K562 (cell line): ENCODE data around the gene PIP5KL1. TPM values are rescaled to one million over a fixed set of nuclear protein-coding genes. Genes with fewer than 3 reads are reported as not detected.

Experiments used
- ATAC-seq: fragments of 200-7000 bp; cut with Tn5 transposase; 3 replicates; pipeline ENCODE4 v1.9.1; 2020; ENCODE audit warnings: moderate library complexity
- BruUV-seq: library from RNA; stranded (reverse); fragments of 400-500 nt; replicated peaks from 2 replicates; lab custom pipeline; 2021; lab: Mats Ljungman, UMichigan
- CTCF ChIA-PET: fragments of 300-600 bp; formaldehyde crosslinking; extraction: SDS; loops from one replicate; lab custom pipeline; 2021; ENCODE audit warnings: low intra/inter-chr PET ratio; lab: Yijun Ruan, JAX
- POLR2A ChIA-PET: fragments of 300-600, 350-650 bp; sonication (Branson Sonifier 250); formaldehyde crosslinking; extraction: SDS; loops from one replicate; lab custom pipeline; 2021; ENCODE audit warnings: antibody characterized with exemption, inconsistent platforms; lab: Yijun Ruan, JAX
- DNase-seq, 4 experiments: peaks; one replicate each; pipeline versions ENCODE4 v3.0.0 to v3.0.0-alpha.2; 2011 to 2018; ENCODE audit warnings: low spot score in 3 of 4, mixed read lengths in 3 of 4; ENCODE audit errors: extremely low read depth in 1 of 4
- FAIRE-seq: peaks from 2 replicates; lab custom pipeline; 2011; peaks lifted over from hg19 to GRCh38; lab: Jason Lieb, UNC
- H2AFZ ChIP-seq: 2 replicates; pipeline ENCODE4 v1.6.0; 2011; ENCODE audit warnings: low read depth, low read length, control low read depth, inconsistent platforms
- H3K27ac ChIP-seq: fragments of 200-600 bp; 3 replicates; pipeline ENCODE4 v1.8.0; 2011; ENCODE audit warnings: low read depth, mild to moderate bottlenecking, control low read depth, inconsistent platforms, low read length, moderate library complexity, mixed read lengths; ENCODE audit errors: extremely low read depth
- H3K27me3 ChIP-seq, 2 experiments: fragments of 300-600 bp in 1 of 2; 2 replicates in 1 of 2; 3 replicates in 1 of 2; pipeline versions ENCODE4 v1.6.0 to v1.8.0; 2011; ENCODE audit warnings: inconsistent platforms in 2 of 2, low read length in 2 of 2, mild to moderate bottlenecking in 1 of 2, mixed read lengths in 1 of 2, moderate library complexity in 1 of 2; ENCODE audit not compliant: control insufficient read depth in 2 of 2, insufficient read depth in 2 of 2
- H3K36me3 ChIP-seq: fragments of 300-600 bp; 3 replicates; pipeline ENCODE4 v1.8.0; 2011; ENCODE audit warnings: mild to moderate bottlenecking, low read length, inconsistent platforms; ENCODE audit not compliant: control insufficient read depth, insufficient read depth
- H3K4me1 ChIP-seq, 2 experiments: fragments of 200-600 bp in 1 of 2; replicated peaks in 1 of 2; 2 replicates in 1 of 2; 3 replicates in 1 of 2; pipeline versions ENCODE4 v1.5.1 to v1.8.0; 2011; ENCODE audit warnings: inconsistent platforms in 2 of 2, low read length in 2 of 2, mild to moderate bottlenecking in 1 of 2, mixed read lengths in 1 of 2, moderate library complexity in 1 of 2; ENCODE audit not compliant: control insufficient read depth in 2 of 2, insufficient read depth in 2 of 2
- H3K4me2 ChIP-seq: 2 replicates; pipeline ENCODE4 v1.6.1; 2011; ENCODE audit warnings: low read length, control low read depth, inconsistent platforms, mixed read lengths; ENCODE audit not compliant: insufficient read depth
- H3K4me3 ChIP-seq: fragments of 200-600 bp; sonication (generic), shearing (Covaris generic); 2 replicates; pipeline ENCODE4 v1.5.1; 2016; ENCODE audit warnings: control low read depth, inconsistent platforms
- H3K79me2 ChIP-seq: fragments of 200-600 bp; 3 replicates; pipeline ENCODE4 v1.8.0; 2011; ENCODE audit warnings: low read length, inconsistent platforms; ENCODE audit not compliant: control insufficient read depth, insufficient read depth
- H3K9ac ChIP-seq, 2 experiments: 2 replicates each; pipeline versions ENCODE4 v1.6.0 to v1.6.1; 2011; ENCODE audit warnings: low read depth in 2 of 2, low read length in 2 of 2, control low read depth in 1 of 2, inconsistent platforms in 1 of 2, mild to moderate bottlenecking in 1 of 2, mixed read lengths in 1 of 2; ENCODE audit not compliant: insufficient read depth in 1 of 2
- H3K9me1 ChIP-seq: one replicate; pipeline ENCODE4 v1.6.0; 2011; ENCODE audit warnings: inconsistent platforms, mild to moderate bottlenecking, low read length, moderate library complexity; ENCODE audit not compliant: control insufficient read depth, insufficient read depth
- H3K9me3 ChIP-seq: replicated peaks from 2 replicates; pipeline ENCODE4 v1.5.1; 2011; ENCODE audit warnings: low read depth, low read length, inconsistent platforms; ENCODE audit not compliant: control insufficient read depth, insufficient read depth
- H4K20me1 ChIP-seq: replicated peaks from 2 replicates; pipeline ENCODE4 v1.6.1; 2011; ENCODE audit warnings: low read length, inconsistent platforms, mixed read lengths; ENCODE audit not compliant: control insufficient read depth, insufficient read depth
- FOXK1 ChIP-seq: sonication (generic); formaldehyde crosslinking; IDR thresholded peaks from 2 replicates; pipeline ENCODE4 v1.8.0; 2022; ENCODE audit warnings: missing genetic modification reagents, mild to moderate bottlenecking, borderline replicate concordance
- HDAC6 ChIP-seq: IDR thresholded peaks from 2 replicates; pipeline ENCODE4 v1.6.1; 2012; ENCODE audit warnings: low read depth, mild to moderate bottlenecking, control low read depth, inconsistent platforms, low read length, moderate library complexity
- MAFG ChIP-seq: fragments of 450-650 bp; conservative IDR thresholded peaks from 2 replicates; pipeline ENCODE4 v1.6.1; 2016; ENCODE audit warnings: missing genetic modification characterization, missing compliant biosample characterization
- MXI1 ChIP-seq: IDR thresholded peaks from 2 replicates; pipeline ENCODE4 v1.6.1; 2011; ENCODE audit warnings: low read depth, mild to moderate bottlenecking, improper control_type of control experiment, low read length
- MYNN ChIP-seq, 2 experiments: sonication (generic); formaldehyde crosslinking in 1 of 2; IDR thresholded peaks; 2 replicates each; pipeline versions ENCODE4 v1.5.0 to v1.6.1; 2016 to 2020; ENCODE audit warnings: antibody characterized with exemption in 1 of 2, missing genetic modification reagents in 1 of 2
- RFX1 ChIP-seq: fragments of 450-650 bp; IDR thresholded peaks from 2 replicates; pipeline ENCODE4 v1.6.1; 2016; ENCODE audit warnings: mild to moderate bottlenecking, moderate library complexity
- WGBS: fragments of 100-300 bp; shearing (Covaris generic); methylation state at CpG from one replicate; pipeline ENCODE4 v1.1.6; 2016; ENCODE audit warnings: low coverage, mixed read lengths; ENCODE audit not compliant: insufficient coverage; ENCODE audit errors: missing lambda C conversion rate; 5-methylcytosine and 5-hydroxymethylcytosine counted together
- in situ Hi-C: fragments of 300-500 bp; cut with MboI; formaldehyde crosslinking; loops from 4 replicates; pipeline ENCODE4 v1.15.0; 2018; ENCODE audit warnings: inconsistent platforms, mixed read lengths
- intact Hi-C: fragments of 100-400 bp; cut with micrococcal nuclease; formaldehyde crosslinking; loops from 2 replicates; pipeline ENCODE4 v1.14.2; 2022
- polyA plus RNA-seq, 8 experiments: library from polyadenylated mRNA; depleted of rRNA in 4 of 8; stranded (reverse) in 5 of 8; unstranded in 3 of 8; fragments of >200 nt; fragmentation: Nextera tagmentation in 2 of 8; fragmentation: Illumina TruSeq in 1 of 8; extraction: Ambion mirVana in 2 of 8; extraction: Trizol in 1 of 8; gene quantifications; 2 replicates each; pipeline versions ENCODE4 v1.2.1 to v1.2.3, GENCODE V29; 2011 to 2014; ENCODE audit warnings: inconsistent platforms in 1 of 8, missing spikeins in 1 of 8
- total RNA-seq, 7 experiments: library from RNA; depleted of rRNA in 6 of 7; stranded (reverse); fragments of >200 nt in 6 of 7; fragmentation: Illumina TruSeq in 2 of 7; extraction: Trizol in 2 of 7; gene quantifications; 2 replicates each; pipeline versions ENCODE4 v1.2.1 to v1.2.3, GENCODE V29; 2011 to 2021; ENCODE audit warnings: low replicate concordance in 1 of 7
- TF ChIP-seq, protein P1 (sequence below): sonication (generic); formaldehyde crosslinking; IDR thresholded peaks from 2 replicates; pipeline ENCODE4 v1.8.1; 2023; ENCODE audit warnings: mild to moderate bottlenecking, missing genetic modification reagents
- TF ChIP-seq, protein P2 (sequence below): fragments of 200-800 bp; sonication (Bioruptor generic); IDR thresholded peaks from 2 replicates; pipeline ENCODE4 v1.6.1; 2017; ENCODE audit warnings: missing genetic modification characterization, missing compliant biosample characterization

Gene PIP5KL1
- total and polyA plus RNA-seq, 9 of the 15 experiments (the other 6 are each of a cell fraction or from before 2014, with no cell fraction given) = 0.18 to 4.8 (median 1.2) TPM

- H3K9me1 ChIP-seq = no peaks in the 10 kb centered on the region
- no peak overlapping the region for H3K4me3 ChIP-seq
- no peak overlapping the region for H3K27ac ChIP-seq
- no peaks in the 10 kb centered on the region for H3K27me3 ChIP-seq
- no peaks in the 10 kb centered on the region for H4K20me1 ChIP-seq
- no TSS peak for BruUV-seq
- peaks cover 8% of the 10 kb centered on the region; the same call in 1 of the 3 replicates for H3K36me3 ChIP-seq
- ChIA-PET CTCF (interaction anchor here (0.6 kb wide), 1 partner anchor 172 kb away, joined by 3 read pairs; no protein-coding TSS in a partner anchor), POLR2A (interaction anchor here (0.9 to 2.4 kb wide), 3 partner anchors 9 to 16 kb away, joined by 3 to 9 read pairs (median 4); no protein-coding TSS in a partner anchor)
- no peaks in the 10 kb centered on the region for H3K9me3 ChIP-seq
- 72% methylated on average over 19 of the region's 19 CpGs for WGBS
- no peak overlapping the region for H2AFZ ChIP-seq
- DNase-seq = peak in 1 of 4 experiments; percentile 34
- peaks cover 12% of the 10 kb centered on the region; the same call in 2 of the 3 replicates for H3K79me2 ChIP-seq
- TF ChIP-seq HDAC6 = no peak
- TF ChIP-seq, protein P1, sequence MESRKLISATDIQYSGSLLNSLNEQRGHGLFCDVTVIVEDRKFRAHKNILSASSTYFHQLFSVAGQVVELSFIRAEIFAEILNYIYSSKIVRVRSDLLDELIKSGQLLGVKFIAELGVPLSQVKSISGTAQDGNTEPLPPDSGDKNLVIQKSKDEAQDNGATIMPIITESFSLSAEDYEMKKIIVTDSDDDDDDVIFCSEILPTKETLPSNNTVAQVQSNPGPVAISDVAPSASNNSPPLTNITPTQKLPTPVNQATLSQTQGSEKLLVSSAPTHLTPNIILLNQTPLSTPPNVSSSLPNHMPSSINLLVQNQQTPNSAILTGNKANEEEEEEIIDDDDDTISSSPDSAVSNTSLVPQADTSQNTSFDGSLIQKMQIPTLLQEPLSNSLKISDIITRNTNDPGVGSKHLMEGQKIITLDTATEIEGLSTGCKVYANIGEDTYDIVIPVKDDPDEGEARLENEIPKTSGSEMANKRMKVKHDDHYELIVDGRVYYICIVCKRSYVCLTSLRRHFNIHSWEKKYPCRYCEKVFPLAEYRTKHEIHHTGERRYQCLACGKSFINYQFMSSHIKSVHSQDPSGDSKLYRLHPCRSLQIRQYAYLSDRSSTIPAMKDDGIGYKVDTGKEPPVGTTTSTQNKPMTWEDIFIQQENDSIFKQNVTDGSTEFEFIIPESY (CRISPR knock-in tag) = peak; percentile 97
- peak; percentile 91 for TF ChIP-seq RFX1
- TF ChIP-seq MAFG = no peak
- TF ChIP-seq FOXK1 = no peak
- TF ChIP-seq, protein P2, sequence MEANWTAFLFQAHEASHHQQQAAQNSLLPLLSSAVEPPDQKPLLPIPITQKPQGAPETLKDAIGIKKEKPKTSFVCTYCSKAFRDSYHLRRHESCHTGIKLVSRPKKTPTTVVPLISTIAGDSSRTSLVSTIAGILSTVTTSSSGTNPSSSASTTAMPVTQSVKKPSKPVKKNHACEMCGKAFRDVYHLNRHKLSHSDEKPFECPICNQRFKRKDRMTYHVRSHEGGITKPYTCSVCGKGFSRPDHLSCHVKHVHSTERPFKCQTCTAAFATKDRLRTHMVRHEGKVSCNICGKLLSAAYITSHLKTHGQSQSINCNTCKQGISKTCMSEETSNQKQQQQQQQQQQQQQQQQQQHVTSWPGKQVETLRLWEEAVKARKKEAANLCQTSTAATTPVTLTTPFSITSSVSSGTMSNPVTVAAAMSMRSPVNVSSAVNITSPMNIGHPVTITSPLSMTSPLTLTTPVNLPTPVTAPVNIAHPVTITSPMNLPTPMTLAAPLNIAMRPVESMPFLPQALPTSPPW (CRISPR knock-in tag) = 0 out of 2 replicates have a peak, but pooled peaks have one; percentile 12
- 0 out of 2 replicates have a peak, but pooled peaks have one; percentile 23 for TF ChIP-seq MXI1
- TF ChIP-seq MYNN (IDR thresholded peaks at IDR 0.05) = peak; percentile 93
- no peak for TF ChIP-seq MYNN (CRISPR knock-in tag; IDR thresholded peaks at IDR 0.05)
- TF ChIP-seq, all 486 proteins: peak for 5
- in situ Hi-C loops = loop anchor here (5.0 to 10.0 kb wide), 3 partner anchors 66 to 278 kb away; partner anchors contain the start of gene TOR2A
- FAIRE-seq (no peak), ATAC-seq (no peak)
- Histone ChIP-seq H3K4me2 (no peak overlapping the region), H3K9ac (peak overlapping the region in 1 of 2 experiments; percentile 18; a peak in 1 of 4 replicates), H3K4me1 (peaks cover 18 to 70% of the 10 kb centered on the region in 2 experiments; a peak in 4 of 5 replicates)
- intact Hi-C loops = loop anchor here (5.0 to 10.0 kb wide), 2 partner anchors 71 to 278 kb away; partner anchors contain the start of gene FPGS
These were observed 57.3 kb downstream of the PIP5KL1 start for GRCh38 chr9:127873223-127873691.
